HG02588 (cell line): Measurements from ENCODE around the gene PBLD.
A peak's percentile ranks its signal among the peaks of the same experiment; 100 is the strongest.
"Not testable (repeated sequence)": the region's sequence is repeated elsewhere in the genome, so short reads cannot be mapped to it uniquely, and the experiment has no call there.

Experiments used
- ATAC-seq: cut with Tn5 transposase; IDR thresholded peaks from one replicate; pipeline ENCODE4 v1.9.1; 2021; ENCODE audit warnings: mild to moderate bottlenecking, moderate library complexity; ENCODE audit not compliant: unreplicated experiment

PBLD gene

DNA sequence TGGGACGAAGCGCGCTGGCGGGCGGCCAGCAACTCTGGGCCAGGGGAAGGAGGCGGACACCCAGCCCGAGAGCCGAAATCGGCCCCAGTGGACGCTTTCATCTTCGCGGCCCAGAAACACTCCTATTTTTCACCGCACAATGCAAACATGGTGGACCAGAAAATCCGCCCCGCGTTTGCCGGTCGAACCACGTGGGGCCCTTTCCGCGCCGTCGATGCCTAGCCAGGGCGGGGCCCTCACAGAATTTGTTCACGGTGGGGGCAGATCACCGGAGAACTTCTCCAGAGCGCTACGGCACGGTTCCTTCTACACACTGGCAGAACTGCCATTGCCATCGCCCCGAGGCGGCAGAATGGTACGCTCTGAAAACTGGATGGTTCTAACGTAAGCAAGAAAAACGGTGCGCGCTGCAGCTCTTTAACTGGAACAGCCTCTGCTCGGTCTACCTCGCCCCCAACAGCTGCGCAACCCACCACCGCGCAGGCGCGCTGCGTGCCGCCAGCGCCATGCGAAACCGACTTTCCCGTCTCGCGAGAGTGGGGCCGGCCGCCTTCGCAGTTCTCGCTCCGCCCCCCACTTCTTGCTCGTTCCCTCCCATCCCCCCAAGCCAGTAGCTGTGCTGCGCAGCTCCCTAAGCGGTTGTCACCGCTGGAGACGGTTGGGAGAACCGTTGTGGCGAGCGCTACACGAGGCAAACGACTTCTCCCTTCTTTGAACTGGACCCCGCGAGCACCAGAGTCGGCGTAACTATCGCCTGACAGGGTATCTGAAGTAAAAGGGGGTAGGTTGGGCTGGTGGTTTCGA lies 1.1 kb downstream of the PBLD start, which contains the start of gene HNRNPH3:
Gene HNRNPH3 (plus strand): TSS at position 610 of the 804 bp plus-strand sequence. CDS start 5,158 bp downstream, outside the sequence.
- peak; percentile 76 for ATAC-seq

DNA sequence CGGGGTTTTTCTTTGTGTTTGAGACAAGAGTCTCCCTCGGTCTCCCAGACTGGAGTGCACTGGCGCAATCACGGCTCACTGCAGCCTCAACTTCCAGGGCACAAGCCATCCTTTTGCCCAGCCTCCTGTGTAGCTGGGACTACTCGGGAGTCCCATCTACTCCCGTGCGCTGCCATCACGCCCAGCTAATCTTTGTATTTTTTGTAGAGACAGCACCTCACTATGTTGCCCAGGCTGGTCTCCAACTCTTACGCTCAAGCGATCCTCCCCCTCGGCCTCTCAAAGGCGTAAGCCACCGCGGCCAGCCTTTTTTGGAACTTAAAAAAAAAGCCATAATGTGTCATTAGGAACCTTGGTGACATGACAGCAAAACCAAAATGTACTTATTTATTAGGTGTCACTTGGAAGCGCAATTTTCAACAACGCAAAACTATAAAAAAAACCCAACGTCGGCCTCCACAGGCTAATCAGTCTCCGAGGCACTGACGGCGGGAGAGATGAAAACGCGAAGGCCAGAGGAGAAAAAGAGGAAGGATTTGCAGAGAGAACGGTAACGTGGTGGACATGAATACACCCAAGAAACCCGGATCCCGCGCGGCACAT lies 1.8 kb downstream of the PBLD start:
- no peak for ATAC-seq

DNA sequence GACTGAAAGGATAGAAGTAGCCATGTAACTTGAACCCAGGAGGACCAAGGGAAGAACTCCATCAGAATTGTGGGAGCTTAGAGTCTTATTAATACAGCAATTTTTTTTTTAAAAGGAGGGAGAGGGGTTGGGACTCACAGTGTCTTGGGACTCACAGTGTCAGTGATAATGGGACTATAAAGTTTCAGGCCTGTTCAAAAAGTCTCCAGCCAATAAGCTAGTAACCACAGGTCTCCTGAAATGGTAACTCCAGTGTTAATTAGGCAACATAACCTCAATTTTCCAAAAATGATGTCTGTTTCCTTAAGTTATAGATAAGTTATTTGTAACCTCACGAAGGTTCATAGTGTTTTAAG lies 3.2 kb downstream of the PBLD start:
- ATAC-seq: no peak

DNA sequence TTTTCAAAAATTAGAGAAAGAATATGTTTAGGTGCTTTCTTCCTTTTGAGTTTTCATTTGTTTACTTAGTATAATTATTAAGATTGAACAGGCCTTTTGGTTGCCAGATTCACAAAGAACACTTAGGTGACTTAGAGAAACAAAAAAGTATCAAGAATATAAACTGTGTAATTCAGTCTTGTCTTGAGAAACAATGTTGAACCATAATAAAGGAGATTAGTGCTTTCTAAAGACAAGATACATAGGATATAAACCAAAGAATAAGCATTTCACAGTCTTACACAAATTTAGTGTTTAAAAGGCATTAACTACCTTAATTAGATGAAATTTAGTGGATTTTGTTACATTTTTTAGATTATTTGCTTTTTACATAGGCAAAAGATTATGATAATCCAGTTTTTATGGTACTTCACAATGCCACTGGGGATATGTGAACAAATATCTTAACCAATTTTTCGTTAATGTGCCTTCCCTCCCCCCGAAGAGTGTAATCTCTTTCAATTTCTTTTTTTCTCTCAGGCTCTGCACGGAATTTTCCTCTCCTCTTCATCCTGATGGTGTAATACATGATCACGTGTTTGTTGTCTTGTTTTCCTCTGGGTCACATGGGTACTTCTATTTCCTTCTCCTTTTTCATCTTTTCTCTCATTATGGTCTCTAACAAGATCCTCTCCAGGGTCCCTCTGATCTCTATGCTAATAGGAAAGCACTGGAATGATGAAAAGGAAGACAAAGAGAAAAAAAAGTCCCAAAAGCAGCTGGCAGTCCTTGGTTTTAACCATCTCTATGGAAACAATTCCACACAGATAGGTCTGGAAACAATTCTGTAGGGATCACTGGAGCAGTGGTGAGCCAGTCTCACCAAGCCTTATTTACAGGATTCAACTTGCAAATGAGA lies 4.6 kb downstream of the PBLD start:
- ATAC-seq: no peak

DNA sequence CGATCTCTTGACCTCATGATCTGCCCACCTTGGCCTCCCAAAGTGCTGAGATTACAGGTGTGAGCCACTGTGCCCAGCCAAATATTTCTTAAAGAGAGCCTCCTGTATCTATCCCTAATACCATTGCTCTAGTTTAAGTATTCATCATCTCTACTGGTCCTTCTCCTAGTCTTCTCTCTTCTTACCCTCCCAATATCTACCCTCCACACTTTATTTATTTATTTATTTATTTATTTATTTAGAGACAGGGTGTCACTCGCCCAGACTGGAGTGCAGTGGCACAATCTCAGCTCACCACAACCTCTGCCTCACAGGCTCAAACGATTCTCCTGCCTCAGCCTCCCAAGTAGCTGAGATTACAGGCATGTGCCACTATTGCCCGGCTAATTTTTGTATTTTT lies 8.3 kb downstream of the PBLD start:
- ATAC-seq: not testable (repeated sequence)

DNA sequence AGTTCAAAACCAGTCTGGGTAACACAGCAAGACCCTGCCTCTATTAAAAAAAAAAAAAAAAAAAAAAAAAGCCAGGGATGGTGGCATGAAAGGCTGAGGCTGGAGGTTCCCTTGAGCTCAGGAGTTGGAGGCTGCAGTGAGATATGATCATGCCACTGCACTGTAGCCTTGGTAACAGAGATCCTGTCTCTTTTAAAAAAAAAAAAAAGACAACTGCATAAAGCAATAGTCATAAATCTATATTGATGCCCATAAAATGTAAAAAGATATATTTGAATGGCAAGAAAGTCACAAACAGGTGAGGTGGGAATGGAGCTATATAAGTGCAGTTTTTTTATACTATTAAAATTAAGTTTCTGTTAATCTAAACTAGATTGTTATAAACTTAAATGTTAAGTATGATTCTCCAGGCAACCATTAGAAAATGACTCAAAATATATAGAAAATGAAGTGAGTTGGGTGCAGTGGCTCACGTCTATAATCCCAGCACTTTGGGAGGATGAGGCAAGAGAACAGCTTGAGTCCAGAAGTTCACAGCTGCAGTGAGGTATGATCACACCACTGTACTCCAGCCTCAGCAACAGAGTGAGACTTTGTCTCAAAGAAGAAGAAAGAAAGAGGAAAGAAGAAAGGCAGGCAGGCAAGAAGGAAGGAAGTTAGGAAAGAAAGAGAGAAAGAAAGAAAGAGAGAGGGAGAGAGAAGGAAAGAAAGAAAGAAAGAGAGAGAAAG lies 14.2 kb downstream of the PBLD start:
- ATAC-seq: no peak

DNA sequence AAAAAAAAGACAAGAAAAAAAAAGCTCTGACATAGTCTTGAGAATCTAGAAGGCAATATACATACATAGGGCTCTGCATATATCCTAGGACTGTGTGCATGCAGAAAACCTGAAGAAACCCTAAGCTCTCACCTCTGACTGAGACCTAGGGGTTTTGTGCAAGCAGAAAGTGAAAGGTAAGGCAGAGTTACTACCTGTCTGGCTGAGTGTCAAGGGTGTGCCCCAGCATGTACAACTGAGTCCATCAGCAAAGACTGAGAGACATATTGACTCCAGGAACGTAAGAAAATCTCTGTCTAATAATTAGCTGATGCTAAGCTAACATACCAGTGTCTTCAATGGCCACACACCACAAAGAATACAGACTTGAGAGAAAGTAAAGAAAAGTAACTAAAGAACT lies 17.1 kb downstream of the PBLD start:
- ATAC-seq: no peak

DNA sequence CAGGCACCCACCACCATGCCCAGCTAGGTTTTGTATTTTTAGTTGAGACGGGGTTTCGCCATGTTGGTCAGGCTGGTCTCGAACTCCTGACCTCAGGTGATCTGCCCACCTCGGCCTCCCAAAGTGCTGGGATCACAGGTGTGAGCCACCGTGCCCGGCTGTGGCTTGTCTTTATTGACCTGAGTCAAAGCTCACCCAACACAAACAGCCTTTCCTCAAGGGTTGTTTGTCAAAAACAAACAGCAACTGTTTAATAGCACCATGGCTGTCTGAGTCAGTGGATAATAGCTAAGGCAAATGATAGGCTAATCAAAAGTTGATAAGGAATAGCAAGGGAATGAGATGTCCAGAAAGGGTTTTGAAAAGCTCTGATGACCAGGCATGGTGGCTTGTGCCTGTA lies 17.8 kb downstream of the PBLD start:
- not testable (repeated sequence) for ATAC-seq

DNA sequence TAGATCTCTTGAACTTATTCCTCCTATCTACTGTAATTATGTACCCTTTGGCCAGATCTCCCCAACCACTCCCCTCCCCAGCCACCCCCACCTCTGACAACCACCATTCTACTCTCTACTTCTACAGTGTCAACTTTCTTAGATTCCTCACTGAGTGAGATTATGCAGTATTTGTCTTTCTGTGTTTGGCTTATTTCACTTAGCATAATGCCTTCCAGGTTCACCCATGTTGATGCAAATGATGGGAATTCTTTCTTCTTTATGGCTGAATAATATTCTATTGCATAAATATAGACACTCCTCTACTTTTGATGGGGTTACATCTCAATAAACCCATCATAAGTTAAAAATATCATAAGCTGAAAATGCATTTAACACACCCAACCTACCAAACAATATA lies 22.2 kb downstream of the PBLD start:
- ATAC-seq: no peak

DNA sequence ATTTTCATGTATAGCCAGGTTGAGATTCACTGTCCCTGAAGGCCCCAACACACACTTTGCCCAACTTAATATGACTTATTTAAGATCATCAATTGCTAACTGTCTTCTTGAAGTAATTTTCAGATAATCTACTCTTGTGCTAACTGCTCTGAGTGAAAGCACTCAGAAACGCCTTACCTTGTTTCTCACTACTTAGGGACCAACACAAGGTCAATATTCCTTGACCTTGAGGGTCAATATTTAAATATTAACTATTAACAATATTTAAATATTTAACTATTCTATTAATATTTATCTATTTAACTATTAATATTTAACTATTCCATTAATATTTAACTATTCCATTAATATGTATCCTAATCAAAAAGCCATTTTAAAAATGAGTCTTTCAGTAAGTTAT lies 26.9 kb downstream of the PBLD start:
- no peak for ATAC-seq

DNA sequence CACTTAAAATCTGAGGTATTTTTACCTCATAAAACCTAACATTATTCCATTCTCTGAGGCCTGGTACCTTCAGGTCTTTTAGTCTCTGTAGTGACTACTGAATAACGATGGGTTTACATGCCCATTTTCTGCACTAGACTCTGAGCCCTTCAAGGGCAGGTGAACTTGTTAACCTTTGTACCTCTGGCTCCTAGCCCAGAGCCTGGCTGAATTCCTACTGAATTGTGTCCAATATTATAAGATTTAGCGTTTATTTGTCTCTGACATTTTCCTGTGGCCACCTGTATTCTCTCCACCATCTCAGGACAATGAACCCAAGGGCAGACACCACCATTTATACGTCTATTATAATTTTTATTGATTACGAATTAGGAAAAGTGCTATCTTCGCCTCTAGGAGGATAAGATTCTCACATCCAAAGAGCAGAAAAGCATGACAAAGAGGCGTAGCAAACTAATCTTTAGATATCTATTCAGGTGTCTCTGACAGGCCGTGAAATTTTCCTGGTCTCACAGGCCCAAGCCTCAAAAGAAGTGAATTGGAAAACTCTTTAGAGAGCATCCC lies 28.8 kb downstream of the PBLD start:
- no peak for ATAC-seq

DNA sequence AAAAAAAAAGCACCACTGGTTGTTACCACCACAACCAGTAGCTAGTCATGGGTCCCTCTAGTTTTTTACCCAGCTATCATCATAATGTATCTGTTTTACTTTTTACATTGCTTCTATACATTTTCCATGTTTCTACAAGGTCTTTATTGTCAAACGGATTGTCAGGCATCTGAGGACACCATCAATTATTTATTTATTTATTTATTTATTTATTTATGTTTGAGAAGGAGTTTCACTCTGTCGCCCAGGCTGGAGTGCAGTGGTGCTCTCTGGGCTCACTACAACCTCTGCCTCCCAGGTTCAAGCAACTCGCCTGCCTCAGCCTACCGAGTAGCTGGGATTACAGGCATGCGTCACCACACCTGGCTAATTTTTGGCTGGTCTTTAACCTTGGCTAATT lies 29.9 kb downstream of the PBLD start:
- no peak for ATAC-seq

DNA sequence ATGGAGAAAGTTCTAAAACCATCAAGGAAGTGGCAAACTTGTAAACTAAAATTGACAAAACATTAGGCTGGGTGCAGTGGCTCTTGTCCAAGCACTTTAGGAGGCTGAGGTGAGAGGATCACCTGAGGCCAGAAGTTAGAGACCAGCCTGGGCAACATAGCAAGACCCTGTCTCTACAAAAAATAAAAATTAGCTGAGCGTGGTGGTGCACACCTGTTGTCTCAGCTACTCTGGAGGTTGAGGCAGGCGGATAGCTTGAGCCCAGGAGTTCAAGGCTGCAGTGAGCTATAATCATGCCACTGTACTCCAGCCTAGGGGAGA lies 30.3 kb downstream of the PBLD start:
- no peak for ATAC-seq

DNA sequence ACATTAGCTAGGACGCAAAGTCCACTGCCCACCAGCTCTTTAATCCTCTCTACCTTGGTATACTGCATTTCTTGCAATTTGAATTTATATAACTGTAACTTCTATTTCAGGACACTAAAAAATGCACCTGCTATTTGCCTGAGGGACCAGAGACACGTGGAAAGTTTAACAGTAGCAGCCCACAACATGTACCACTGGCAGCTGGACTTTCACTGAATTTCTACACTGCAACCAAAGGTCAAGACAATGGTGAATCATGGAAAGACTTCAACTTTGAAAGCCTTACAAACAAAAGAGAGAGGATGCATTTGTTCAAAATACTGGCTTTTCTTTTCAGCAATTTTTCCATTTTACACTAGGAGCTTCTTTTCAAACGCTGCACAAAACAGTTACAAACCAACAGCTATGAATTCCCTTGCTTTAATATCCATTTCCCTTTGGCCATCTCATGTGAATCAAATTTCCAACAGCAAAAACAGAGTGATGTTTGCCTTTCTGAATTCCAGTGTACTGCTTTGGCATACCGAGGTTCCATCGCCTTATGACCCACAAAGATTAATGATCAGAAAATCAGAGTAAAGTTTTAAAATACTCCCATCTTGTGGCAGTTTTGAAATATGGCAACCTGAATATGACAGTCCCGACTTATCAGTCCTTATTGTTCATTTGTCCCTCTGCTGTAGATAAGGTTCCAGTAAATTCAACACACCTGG lies 30.8 kb downstream of the PBLD start:
- no peak for ATAC-seq

DNA sequence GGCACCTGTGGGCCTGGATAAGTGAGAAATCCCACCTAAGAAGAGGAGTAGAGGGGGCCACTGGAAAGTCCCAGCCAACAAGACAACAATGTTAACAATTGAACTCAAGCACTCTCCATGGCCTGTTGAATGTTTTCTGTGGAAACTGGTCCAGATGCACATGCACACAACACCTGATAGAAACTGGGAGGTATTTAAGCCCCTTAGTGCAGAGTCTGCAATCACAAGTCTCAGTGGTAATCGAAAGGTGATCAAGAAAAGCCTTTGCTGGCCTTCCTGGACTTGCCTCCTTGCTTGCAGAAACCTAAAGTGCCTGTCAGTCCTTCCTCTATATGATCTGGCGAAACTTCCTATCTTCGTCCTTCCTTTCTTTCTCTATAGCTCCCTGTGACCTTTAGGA lies 31.4 kb downstream of the PBLD start:
- no peak for ATAC-seq

DNA sequence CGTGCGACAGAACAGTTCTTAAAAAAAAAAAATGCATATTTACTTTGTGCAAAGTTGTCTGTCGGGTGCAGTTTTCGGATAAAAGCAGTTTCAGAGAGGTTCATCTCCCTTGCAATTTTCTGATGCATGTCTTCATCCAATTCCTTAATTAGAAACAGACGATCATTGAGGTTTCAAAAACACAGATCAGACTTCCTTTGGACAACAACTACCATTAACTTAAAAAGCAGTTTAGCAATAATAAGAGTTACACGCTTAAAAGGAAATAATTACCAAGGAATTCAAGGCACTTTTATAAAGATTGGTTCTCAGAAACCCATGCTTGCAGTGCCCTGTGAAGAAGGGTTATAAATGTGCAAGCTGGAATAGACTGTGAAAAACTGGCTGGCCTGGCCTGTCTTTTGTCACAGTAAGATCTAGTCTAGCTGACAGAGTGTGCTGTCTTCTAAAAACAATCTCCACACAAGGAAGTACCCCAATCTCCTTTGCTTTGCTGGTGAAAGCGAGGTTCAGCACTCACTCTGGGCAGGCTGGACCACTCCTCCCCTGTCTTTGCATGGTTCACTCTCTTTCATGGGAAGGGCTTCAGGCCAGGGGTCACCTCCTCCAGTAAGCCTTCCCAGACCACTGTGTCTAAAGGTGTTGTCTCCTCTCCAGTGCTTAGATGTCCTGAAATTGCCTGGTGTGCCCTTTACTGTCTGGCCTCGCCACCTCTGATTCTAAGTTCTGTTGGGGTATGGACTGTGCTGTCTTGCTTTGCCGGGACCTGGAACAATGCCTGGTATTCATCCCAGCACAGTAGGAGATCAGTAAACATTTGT lies 35.7 kb downstream of the PBLD start:
- ATAC-seq: no peak

DNA sequence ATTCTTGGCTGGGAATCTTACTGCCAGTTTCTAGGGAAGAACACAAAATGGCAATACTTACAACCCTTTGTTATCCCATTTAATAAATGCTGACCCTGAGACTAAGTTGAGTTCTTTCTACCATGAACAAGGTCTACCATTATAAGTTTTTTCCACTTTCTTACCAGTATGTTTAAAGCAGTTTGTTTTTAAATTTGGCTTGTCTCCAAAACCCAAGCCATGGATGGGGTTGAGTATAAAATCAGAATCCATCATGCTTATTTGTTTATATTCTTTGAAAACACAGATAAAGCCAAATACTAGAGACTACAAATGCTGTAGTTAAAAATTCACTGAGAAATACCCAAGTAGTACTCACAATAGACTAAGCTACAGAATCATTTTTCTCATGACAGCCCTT lies 42.0 kb downstream of the PBLD start:
- ATAC-seq: no peak

DNA sequence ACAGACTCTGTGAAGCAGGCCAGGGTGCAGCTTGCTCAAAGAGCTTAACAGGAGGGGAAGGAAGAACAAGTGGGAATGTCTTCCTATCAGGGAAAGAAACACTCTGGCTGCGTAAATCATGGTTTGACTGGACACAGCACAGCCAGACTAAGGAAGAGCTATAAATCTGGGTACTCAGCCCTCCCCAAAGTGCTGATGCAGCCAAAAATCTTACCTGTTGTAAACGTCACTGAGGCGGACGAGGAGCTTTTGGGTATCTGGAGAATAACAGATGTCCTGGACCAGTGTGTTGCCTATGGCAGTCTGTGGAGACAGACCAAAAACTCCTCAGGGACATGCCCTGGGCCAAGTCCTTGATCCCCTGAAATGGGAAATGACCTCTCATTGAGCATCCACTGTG lies 44.0 kb downstream of the PBLD start:
- no peak for ATAC-seq
